Type B pancreatic cell (in vitro differentiated cells): ENCODE results near the gene TTC12. TPM values are rescaled to one million over a fixed set of nuclear protein-coding genes. Genes with fewer than 3 reads are reported as not detected.

Experiments used
- DNase-seq: peaks from one replicate; pipeline ENCODE4 v3.0.0; 2021; ENCODE audit warnings: mixed read lengths; ENCODE audit not compliant: unreplicated experiment; ENCODE audit errors: extremely low spot score
- H3K27ac Mint-ChIP-seq: 2 replicates; pipeline ENCODE4 v1.8.0; 2021; ENCODE audit warnings: mild to moderate bottlenecking, mixed read lengths
- H3K27me3 Mint-ChIP-seq: 2 replicates; pipeline ENCODE4 v1.8.0; 2021; ENCODE audit warnings: mixed read lengths
- H3K36me3 Mint-ChIP-seq: 2 replicates; pipeline ENCODE4 v1.8.0; 2021; ENCODE audit warnings: mixed read lengths
- H3K4me1 Mint-ChIP-seq: one replicate; pipeline ENCODE4 v1.8.0; 2021; ENCODE audit warnings: mixed read lengths; ENCODE audit not compliant: unreplicated experiment
- H3K4me3 Mint-ChIP-seq: 2 replicates; pipeline ENCODE4 v1.8.0; 2021; ENCODE audit warnings: mild to moderate bottlenecking, mixed read lengths
- H3K9me3 Mint-ChIP-seq: 2 replicates; pipeline ENCODE4 v1.8.0; 2021; ENCODE audit warnings: mixed read lengths
- CTCF ChIP-seq: fragments of 200-600 bp; sonication (generic); conservative IDR thresholded peaks from 2 replicates; pipeline ENCODE4 v1.5.0; 2021; ENCODE audit warnings: antibody characterized with exemption, mild to moderate bottlenecking
- total RNA-seq: library from RNA; stranded (reverse); gene quantifications from 2 replicates; pipeline ENCODE4 v1.2.1, GENCODE V29; 2021; ENCODE audit warnings: low replicate concordance

TTC12 gene
- total RNA-seq, 1 donor from 2014 or later, result 27.6 TPM

- no peak overlapping the region for H3K4me3 Mint-ChIP-seq
- H3K4me1 Mint-ChIP-seq, result no peaks in the 10 kb centered on the region
- peaks cover 5% of the 10 kb centered on the region for H3K27me3 Mint-ChIP-seq
- H3K9me3 Mint-ChIP-seq, result no peaks in the 10 kb centered on the region
- peaks cover 7% of the 10 kb centered on the region for H3K36me3 Mint-ChIP-seq
- H3K27ac Mint-ChIP-seq, result no peak overlapping the region
- peak; percentile 27 for DNase-seq
- TF ChIP-seq CTCF, result no peak
These were observed 35.5 kb upstream of the TTC12 start for GRCh38 chr11:113278925-113279324.

- TF ChIP-seq CTCF, result no peak
- Mint-ChIP-seq H3K4me1 (no peaks in the 10 kb centered on the region), H3K27ac (no peak overlapping the region), H3K4me3 (no peak overlapping the region), H3K9me3 (no peaks in the 10 kb centered on the region), H3K27me3 (peaks cover 5% of the 10 kb centered on the region), H3K36me3 (peaks cover 7% of the 10 kb centered on the region)
- peak; percentile 47 for DNase-seq
These were observed 34.8 kb upstream of the TTC12 start for GRCh38 chr11:113279591-113279990.

GRCh38 chr11:113281052-113281725, 33.2 kb upstream of the TTC12 start:
- Mint-ChIP-seq H3K9me3 (no peaks in the 10 kb centered on the region), H3K4me1 (no peaks in the 10 kb centered on the region), H3K4me3 (no peak overlapping the region), H3K27me3 (peaks cover 2% of the 10 kb centered on the region), H3K27ac (no peak overlapping the region), H3K36me3 (peaks cover 5% of the 10 kb centered on the region)
- DNase-seq, result no peak
- no peak for TF ChIP-seq CTCF

- DNase-seq, result no peak
- H3K4me1 Mint-ChIP-seq, result peaks cover 1% of the 10 kb centered on the region
- H3K9me3 Mint-ChIP-seq, result no peaks in the 10 kb centered on the region
- H3K27ac Mint-ChIP-seq, result no peak overlapping the region
- TF ChIP-seq CTCF, result no peak
- no peak overlapping the region for H3K4me3 Mint-ChIP-seq
- no peaks in the 10 kb centered on the region for H3K36me3 Mint-ChIP-seq
- H3K27me3 Mint-ChIP-seq, result peaks cover 5% of the 10 kb centered on the region
These were observed 31.4 kb upstream of the TTC12 start for GRCh38 chr11:113282898-113283437.

- H3K27me3 Mint-ChIP-seq, result peaks cover 5% of the 10 kb centered on the region
- no peak overlapping the region for H3K27ac Mint-ChIP-seq
- no peak overlapping the region for H3K4me3 Mint-ChIP-seq
- H3K4me1 Mint-ChIP-seq, result peaks cover 3% of the 10 kb centered on the region
- H3K9me3 Mint-ChIP-seq, result no peaks in the 10 kb centered on the region
- no peak for DNase-seq
- no peaks in the 10 kb centered on the region for H3K36me3 Mint-ChIP-seq
- no peak for TF ChIP-seq CTCF
These were observed 30.5 kb upstream of the TTC12 start for GRCh38 chr11:113283881-113284280.
